ENCODE data around the gene DOK7. TPM values are rescaled to one million over a fixed set of nuclear protein-coding genes. Genes with fewer than 3 reads are reported as not detected.
"Not testable (repeated sequence)": the region's sequence is repeated elsewhere in the genome, so short reads cannot be mapped to it uniquely, and the experiment has no call there.

DOK7 gene
- total RNA-seq, 2 donors from 2014 or later: 6.3 to 7.0 TPM

- 3 to 5% methylated on average over 16 of the region's 17 CpGs for WGBS, 2 donors
- H3K4me3 ChIP-seq: peak overlapping the region; percentile 87 to 99
- H3K27me3 ChIP-seq: no peaks in the 10 kb centered on the region
- DNase-seq: no peak
- intact Hi-C loops (cut with DNase I): no loop called here
- TF ChIP-seq POLR2A (IDR thresholded peaks at IDR 0.05) (no peak), CTCF (IDR thresholded peaks at IDR 0.05) (no peak)
- peaks cover 27% of the 10 kb centered on the region for H3K4me1 ChIP-seq
- no peaks in the 10 kb centered on the region for H3K9me3 ChIP-seq
- peak; percentile 1 for ATAC-seq
- H3K36me3 ChIP-seq (replicated peaks in 1 of 2; ENCODE audit: insufficient read depth in 1 of 2, low read depth in 2 of 2): no peaks in the 10 kb centered on the region
- H3K27ac ChIP-seq: peak overlapping the region in 3 of 4 donors; percentile 62 to 84 (median 80)
These were observed 68.3 kb downstream of the DOK7 start for GRCh38 chr4:3531318-3531878.

DNA sequence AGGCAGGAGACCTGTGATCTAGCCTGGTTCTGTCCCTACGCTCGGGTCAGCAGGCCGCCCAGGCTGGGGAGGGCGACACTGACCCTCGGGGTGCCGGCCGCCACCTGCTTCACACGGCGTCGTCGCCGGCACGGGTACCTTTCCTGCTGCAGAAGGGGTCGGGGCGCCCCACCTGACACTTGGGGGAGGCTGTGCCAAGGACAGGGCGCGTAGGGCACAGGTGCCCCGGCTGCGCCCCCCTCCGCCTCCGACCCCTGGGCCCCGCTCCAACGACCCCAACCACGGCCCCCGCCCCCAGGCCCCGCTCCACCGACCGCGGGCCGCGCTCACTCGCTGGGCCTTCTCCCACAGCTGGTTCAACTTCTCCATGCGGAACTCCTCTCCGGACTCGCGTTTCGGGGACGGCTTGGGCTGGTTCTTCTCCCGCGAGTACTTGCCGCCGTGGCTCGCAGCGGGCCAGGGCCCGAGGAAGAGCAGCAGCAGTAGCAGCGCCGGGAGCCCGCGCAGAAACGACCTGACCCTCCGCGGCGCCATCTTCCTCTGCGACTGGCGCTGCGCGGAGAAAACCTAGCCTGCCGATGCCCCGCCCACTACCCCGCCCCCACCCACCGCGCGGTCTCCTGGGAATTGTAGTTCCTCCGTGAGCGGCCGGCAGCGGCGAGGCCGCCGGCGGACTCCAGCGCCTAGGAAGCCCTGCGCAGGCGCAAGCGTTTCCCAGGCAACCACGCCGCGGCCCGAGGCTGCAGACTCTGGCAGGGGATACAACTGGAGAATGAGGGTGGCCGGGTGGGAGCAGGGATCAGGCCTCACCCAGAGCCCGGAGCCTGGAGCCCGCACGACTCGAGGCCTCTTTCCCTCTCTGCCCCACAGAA, 69.0 kb downstream of the DOK7 start, which contains the start of gene LRPAP1:
TSS of gene LRPAP1 (minus strand) at position 544 of the 872 bp plus-strand sequence. CDS start at position 534, 10 bp downstream.
- WGBS, 2 donors: 0% methylated on average over 14 to 77 of the region's 84 CpGs
- H3K27me3 ChIP-seq: no peaks in the 10 kb centered on the region
- no peaks in the 10 kb centered on the region for H3K9me3 ChIP-seq
- H3K4me1 ChIP-seq: peaks cover 27% of the 10 kb centered on the region
- ATAC-seq (peak; percentile 97), DNase-seq (peak; percentile 93 to 95 (median 94))
- peak within 1 kb of the TSS; percentile 50 to 84 (median 71) for H3K27ac ChIP-seq
- intact Hi-C loops (cut with DNase I): no loop called here
- H3K4me3 ChIP-seq: peak within 1 kb of the TSS; percentile 87 to 99
- TF ChIP-seq CTCF (IDR thresholded peaks at IDR 0.05) (peak in 1 of 7 experiments; percentile 6), POLR2A (IDR thresholded peaks at IDR 0.05) (peak; percentile 95 to 98 (median 98))
- no peaks in the 10 kb centered on the region for H3K36me3 ChIP-seq (replicated peaks in 1 of 2; ENCODE audit: insufficient read depth in 1 of 2, low read depth in 2 of 2)

DNA sequence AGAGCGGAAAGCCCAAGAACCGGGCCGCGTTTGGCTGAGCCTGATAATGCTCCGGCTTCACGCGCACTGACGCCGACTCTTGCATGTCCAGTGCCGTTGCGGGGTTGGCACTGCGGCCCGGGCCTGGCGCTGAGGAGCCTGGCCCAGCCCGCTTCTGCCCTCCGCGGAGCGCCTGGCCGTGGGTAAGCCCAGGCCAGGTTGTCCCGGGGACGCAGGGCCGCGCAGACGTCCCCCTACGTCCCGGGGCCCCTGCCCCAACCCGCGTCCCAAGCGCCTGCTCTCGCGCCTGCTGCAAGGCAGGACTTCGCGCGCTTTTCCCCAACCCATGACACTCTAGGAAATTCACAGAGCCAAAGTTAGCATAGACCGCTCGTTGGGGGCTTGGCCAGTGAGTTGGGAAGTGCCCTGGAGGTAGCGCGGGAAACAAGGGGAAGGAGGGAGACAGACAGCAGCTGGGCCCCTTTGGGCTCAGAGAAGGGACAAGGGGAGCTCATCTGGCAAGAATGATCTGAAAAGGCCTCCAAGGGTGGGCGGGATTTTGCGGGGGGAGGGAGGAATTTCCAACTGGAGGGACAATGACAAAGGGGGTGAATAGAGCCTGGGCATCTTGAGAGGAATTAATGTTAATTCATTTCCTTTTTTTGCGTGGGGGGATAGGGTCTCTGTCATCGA, 69.8 kb downstream of the DOK7 start:
- H3K27me3 ChIP-seq: no peaks in the 10 kb centered on the region
- peaks cover 27% of the 10 kb centered on the region for H3K4me1 ChIP-seq
- TF ChIP-seq CTCF (IDR thresholded peaks at IDR 0.05) (no peak), POLR2A (IDR thresholded peaks at IDR 0.05) (no peak)
- intact Hi-C loops (cut with DNase I): no loop called here
- H3K36me3 ChIP-seq (replicated peaks in 1 of 2; ENCODE audit: insufficient read depth in 1 of 2, low read depth in 2 of 2): no peaks in the 10 kb centered on the region
- H3K27ac ChIP-seq: peak overlapping the region in 2 of 4 donors; percentile 9 to 84
- DNase-seq: no peak
- WGBS, 2 donors: 16 to 36% methylated on average over 12 to 42 of the region's 42 CpGs
- H3K4me3 ChIP-seq: peak overlapping the region in 1 of 2 donors; percentile 41
- ATAC-seq: peak; percentile 50
- H3K9me3 ChIP-seq: no peaks in the 10 kb centered on the region

GRCh38 chr4:3533423-3533820, 70.3 kb downstream of the DOK7 start:
- H3K9me3 ChIP-seq: no peaks in the 10 kb centered on the region
- H3K4me3 ChIP-seq: no peak overlapping the region
- ATAC-seq: no peak
- H3K4me1 ChIP-seq: peaks cover 27% of the 10 kb centered on the region
- 95% methylated on average over 7 of the region's 7 CpGs for WGBS, 2 donors
- no peaks in the 10 kb centered on the region for H3K36me3 ChIP-seq (replicated peaks in 1 of 2; ENCODE audit: insufficient read depth in 1 of 2, low read depth in 2 of 2)
- no peak for DNase-seq
- H3K27ac ChIP-seq: no peak overlapping the region
- TF ChIP-seq CTCF (IDR thresholded peaks at IDR 0.05): no peak
- TF ChIP-seq POLR2A (IDR thresholded peaks at IDR 0.05): no peak
- H3K27me3 ChIP-seq: no peaks in the 10 kb centered on the region
- intact Hi-C loops (cut with DNase I): no loop called here

DNA sequence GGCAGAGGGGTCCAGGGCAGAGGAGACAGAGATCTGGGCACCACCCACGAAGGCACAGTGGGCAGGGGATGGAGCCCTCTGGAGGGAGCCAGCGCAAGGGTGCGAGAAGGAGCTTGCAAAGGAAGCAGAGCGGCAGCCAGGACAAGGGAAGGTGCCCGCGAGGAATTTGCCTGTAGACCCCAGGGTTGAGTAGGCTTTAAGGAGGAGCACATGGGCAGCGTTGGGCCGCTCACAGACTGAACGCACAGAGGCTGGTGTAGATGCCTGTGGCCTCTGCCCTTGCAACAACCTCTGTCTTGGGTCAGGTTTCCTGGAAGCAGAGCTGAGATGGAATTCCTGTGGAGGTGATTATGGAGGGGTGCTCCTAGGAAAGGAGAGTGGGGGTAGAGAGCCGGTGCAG, 72.7 kb downstream of the DOK7 start:
- H3K27me3 ChIP-seq; H3K9me3 ChIP-seq; H3K4me3 ChIP-seq; H3K36me3 ChIP-seq (replicated peaks in 1 of 2; ENCODE audit: insufficient read depth in 1 of 2, low read depth in 2 of 2); ATAC-seq; DNase-seq; intact Hi-C loops (cut with DNase I); H3K27ac ChIP-seq: not testable (repeated sequence)
- peaks cover 11% of the 10 kb centered on the region for H3K4me1 ChIP-seq
- WGBS, 2 donors: 78 to 89% methylated on average over 7 to 8 of the region's 10 CpGs

- H3K4me1 ChIP-seq; H3K9me3 ChIP-seq; H3K36me3 ChIP-seq (replicated peaks in 1 of 2; ENCODE audit: insufficient read depth in 1 of 2, low read depth in 2 of 2); ATAC-seq; H3K4me3 ChIP-seq; H3K27ac ChIP-seq; H3K27me3 ChIP-seq; DNase-seq; intact Hi-C loops (cut with DNase I): not testable (repeated sequence)
- 96 to 98% methylated on average over 8 to 22 of the region's 23 CpGs for WGBS, 2 donors
These were observed 75.8 kb downstream of the DOK7 start for GRCh38 chr4:3538906-3539305.

DNA sequence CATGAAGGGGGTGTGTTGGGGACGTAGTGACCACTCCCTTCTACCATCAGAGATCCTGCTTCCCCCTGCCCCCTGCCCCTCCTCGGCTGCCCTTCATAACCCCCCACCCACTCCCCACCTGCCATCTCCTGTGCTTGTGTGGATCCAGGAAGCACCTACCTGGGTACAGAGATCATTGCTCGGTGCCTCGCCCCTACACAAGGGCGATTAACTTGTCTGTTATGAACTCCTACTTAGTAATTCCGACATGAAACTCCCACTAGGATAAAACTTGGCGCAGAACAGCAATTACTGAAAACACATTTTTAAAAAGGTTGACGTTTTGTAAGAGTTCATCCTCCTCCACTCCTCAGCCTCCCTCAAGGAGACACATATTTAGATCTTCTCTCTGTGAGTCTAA, 80.3 kb downstream of the DOK7 start:
- H3K27me3 ChIP-seq; H3K4me1 ChIP-seq; H3K27ac ChIP-seq; H3K9me3 ChIP-seq; intact Hi-C loops (cut with DNase I); H3K36me3 ChIP-seq (replicated peaks in 1 of 2; ENCODE audit: insufficient read depth in 1 of 2, low read depth in 2 of 2); ATAC-seq; DNase-seq; H3K4me3 ChIP-seq: not testable (repeated sequence)
- 77 to 80% methylated on average over 6 to 8 of the region's 8 CpGs for WGBS, 2 donors

Measured in body of pancreas (tissue), 4 donors.